Large intestine (tissue), 3 donors: ENCODE data around the gene ARFIP1. TPM values are rescaled to one million over a fixed set of nuclear protein-coding genes. Genes with fewer than 3 reads are reported as not detected.
A peak's percentile ranks its signal among the peaks of the same experiment; 100 is the strongest.

Experiments used
- DNase-seq, 2 donors: peaks; one replicate each; pipeline versions ENCODE4 v3.0.0 to v3.0.0-alpha.2; 2013
- H3K27ac ChIP-seq: one replicate; pipeline ENCODE4 v1.5.1; 2013; ENCODE audit warnings: low read length
- H3K27me3 ChIP-seq: 2 replicates; pipeline ENCODE4 v1.6.1; 2013; ENCODE audit warnings: low read length; ENCODE audit not compliant: control insufficient read depth, insufficient read depth
- H3K36me3 ChIP-seq: 2 replicates; pipeline ENCODE4 v1.6.1; 2013; ENCODE audit warnings: low read length; ENCODE audit not compliant: control insufficient read depth, insufficient read depth
- H3K4me1 ChIP-seq: one replicate; pipeline ENCODE4 v1.6.1; 2013; ENCODE audit warnings: low read length; ENCODE audit not compliant: control insufficient read depth, insufficient read depth
- H3K4me3 ChIP-seq: one replicate; pipeline ENCODE4 v1.5.1; 2013; ENCODE audit warnings: low read length
- H3K9me3 ChIP-seq: one replicate; pipeline ENCODE4 v1.6.1; 2013; ENCODE audit warnings: mild to moderate bottlenecking, low read depth, low read length, moderate library complexity; ENCODE audit not compliant: control insufficient read depth
- WGBS: methylation state at CpG from one replicate; pipeline ENCODE4 v1.1.5; 2013; ENCODE audit warnings: low lambda C conversion rate; ENCODE audit not compliant: insufficient coverage; 5-methylcytosine and 5-hydroxymethylcytosine counted together
- polyA plus RNA-seq: library from polyadenylated mRNA; unstranded; fragments of 120-200 nt; gene quantifications from one replicate; pipeline ENCODE4 v1.2.1, GENCODE V29; 2013

ARFIP1 gene
- polyA plus RNA-seq, 1 donor = 38.7 TPM

DNA sequence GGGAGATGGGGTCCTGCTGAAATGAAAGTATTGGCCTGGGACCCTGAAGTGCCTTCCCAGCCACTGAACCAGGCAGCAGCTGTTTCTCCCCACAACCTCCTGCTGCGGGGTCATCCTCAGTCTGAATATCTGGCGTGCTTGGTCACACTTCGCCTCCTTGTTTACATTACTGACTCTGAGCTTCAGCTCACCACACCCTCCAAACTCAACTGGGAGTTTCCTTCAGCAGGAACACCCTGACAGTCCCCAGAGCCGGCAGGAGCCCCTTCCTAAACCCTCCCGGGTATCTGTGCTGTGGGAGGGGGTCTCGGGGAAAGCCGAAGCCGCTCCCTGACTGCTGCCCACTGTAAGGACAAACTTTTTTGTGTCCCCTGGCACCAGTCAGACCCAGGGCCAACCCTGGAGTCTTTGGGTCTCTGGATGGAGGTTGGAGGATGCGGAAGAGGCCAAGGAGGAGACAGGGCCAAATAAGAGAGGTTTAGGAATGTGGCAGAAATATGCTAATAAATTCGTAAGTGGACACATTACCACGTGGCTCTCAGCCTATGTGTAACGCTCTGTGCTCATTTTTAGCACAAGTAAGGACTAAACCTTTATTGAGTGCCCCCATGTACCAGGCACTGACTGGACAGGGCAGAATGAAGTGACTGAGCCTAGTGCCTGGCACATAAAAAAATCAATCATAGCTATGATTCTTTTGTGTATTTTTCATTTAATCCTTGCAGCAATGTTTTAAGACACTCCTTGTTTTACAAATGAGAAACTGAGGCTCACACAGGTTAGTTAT, 177.1 kb downstream of the ARFIP1 start:
- H3K27me3 ChIP-seq = no peaks in the 10 kb centered on the region
- H3K9me3 ChIP-seq = no peaks in the 10 kb centered on the region
- H3K4me3 ChIP-seq = no peak overlapping the region
- H3K27ac ChIP-seq = peak overlapping the region; percentile 98
- DNase-seq = peak; percentile 79 to 85
- H3K4me1 ChIP-seq = peaks cover 55% of the 10 kb centered on the region
- WGBS = no CpG with 5 or more reads among the region's 12 CpGs
- H3K36me3 ChIP-seq = peaks cover 16% of the 10 kb centered on the region

DNA sequence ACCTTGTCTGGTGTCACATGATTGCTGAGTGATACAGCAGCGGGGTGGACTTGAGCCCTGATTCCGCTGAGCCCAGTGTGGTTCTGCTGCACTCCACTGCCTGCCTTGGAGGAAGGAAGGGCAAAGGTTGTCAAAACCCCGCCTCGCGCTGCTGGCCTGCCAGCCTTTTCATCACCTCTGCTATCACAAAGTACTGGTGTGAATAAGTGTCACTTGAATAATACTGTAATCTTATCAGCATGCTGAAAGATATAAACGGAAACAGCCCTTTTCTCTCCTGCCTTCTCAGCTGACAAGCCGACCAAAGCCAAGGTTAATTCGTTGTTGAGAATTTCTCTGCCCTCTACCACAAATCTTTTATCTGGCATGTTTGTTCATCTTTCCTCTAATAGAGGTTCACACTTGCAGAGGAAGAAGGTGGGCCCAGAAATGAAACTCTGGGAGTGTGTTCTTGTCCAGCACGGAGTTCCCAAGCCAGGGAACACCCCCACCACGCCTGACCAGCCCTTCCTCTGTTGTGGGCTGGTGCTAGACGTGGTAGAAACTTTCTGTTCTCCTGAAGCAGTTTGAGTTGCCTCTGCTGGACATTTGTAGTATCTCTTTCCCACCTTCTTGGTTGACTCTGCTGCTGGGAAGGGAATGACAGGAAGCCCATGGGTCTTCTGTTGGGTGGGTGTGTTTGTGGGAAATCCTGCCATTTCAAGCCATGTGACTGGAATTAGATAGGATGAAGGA, 177.8 kb downstream of the ARFIP1 start:
- peak; percentile 93 to 96 for DNase-seq
- Histone ChIP-seq H3K4me1 (peaks cover 54% of the 10 kb centered on the region), H3K27me3 (no peaks in the 10 kb centered on the region), H3K9me3 (no peaks in the 10 kb centered on the region), H3K4me3 (peak overlapping the region; percentile 2), H3K36me3 (peaks cover 19% of the 10 kb centered on the region), H3K27ac (peak overlapping the region; percentile 98)
- WGBS = 7% methylated on average over 2 of the region's 11 CpGs

DNA sequence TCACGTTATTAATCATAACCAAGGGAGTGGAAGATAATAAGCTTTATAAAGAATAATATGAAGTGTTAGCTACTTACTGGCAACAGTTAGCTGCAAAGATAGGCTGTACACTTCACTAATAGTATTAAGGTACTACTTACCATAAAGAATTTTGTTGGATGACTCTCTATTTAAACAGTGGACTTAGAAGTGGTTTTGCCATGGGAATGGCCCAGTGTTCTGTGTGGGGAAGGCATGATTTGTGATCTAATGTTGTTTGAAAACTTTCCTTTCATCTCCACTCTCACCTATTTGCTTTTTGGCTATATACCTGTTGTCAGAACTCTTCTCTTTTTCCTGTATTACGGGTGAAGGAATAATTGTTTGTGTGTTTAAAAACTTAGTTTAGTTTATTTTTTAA, 179.3 kb downstream of the ARFIP1 start:
- no peak overlapping the region for H3K4me3 ChIP-seq
- H3K27me3 ChIP-seq = no peaks in the 10 kb centered on the region
- WGBS = 80% methylated on average over 1 of the region's 2 CpGs
- H3K9me3 ChIP-seq = no peaks in the 10 kb centered on the region
- peak overlapping the region; percentile 98 for H3K27ac ChIP-seq
- peaks cover 46% of the 10 kb centered on the region for H3K4me1 ChIP-seq
- no peak for DNase-seq
- H3K36me3 ChIP-seq = peaks cover 27% of the 10 kb centered on the region

DNA sequence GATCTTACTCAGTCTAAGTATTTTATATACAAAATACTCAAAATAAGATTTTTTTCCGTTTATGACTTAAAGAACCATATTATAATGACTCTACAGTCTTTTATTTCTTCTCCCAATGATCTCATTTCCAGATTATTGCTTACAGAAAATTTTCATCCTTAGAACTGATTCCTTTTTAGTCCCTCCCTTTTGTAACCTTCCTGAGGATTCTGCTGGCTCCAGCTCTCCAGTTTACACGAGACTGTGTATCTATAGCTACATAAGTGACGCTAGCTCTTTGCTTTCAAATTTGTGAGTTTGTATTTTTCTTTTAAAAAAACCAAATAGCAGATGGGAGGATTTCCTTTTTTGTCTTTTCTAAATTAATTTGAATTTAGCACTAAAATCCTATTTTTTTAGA, 180.3 kb downstream of the ARFIP1 start:
- Histone ChIP-seq H3K4me3 (no peak overlapping the region), H3K27ac (peak overlapping the region; percentile 98), H3K4me1 (peaks cover 42% of the 10 kb centered on the region), H3K27me3 (no peaks in the 10 kb centered on the region), H3K36me3 (peaks cover 31% of the 10 kb centered on the region), H3K9me3 (no peaks in the 10 kb centered on the region)
- 94% methylated on average over 3 of the region's 3 CpGs for WGBS
- DNase-seq = no peak

DNA sequence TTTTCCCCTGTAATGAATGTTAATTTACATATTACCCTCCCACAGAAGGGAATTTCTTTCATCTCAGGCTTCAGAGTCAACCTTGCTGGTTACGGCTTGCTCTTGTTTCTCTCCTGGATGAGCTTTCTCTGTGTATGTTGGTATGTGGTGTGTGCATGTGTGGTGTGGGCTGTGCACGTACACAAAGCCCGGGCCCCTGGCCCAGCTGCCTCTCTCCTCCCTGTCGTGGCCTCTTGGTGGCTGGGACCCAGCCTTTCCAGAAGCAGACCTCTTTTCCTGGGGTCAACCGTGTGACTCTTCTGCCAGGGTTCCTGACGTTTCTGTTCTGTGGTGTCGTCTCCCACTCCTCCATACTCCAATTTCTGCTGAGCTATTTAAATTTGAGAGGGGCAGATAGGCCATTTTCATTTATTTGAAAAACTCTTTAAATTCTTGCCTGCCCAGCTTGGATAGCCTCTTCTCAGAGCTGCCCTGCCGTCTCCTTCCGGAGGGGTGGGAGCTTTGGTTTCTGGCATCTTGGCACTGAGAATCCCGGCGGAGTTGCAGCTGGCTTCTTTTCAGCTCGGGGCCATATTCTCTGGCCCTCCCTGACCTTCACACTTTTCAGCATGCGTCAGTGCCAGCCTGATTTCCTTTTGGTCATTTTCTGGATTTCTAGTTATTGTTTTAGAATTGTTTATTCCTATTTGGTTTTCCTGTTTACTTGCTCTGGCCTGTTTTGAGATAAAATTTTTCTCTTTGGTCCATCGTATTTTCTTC, 181.4 kb downstream of the ARFIP1 start:
- 92% methylated on average over 2 of the region's 14 CpGs for WGBS
- H3K36me3 ChIP-seq = peaks cover 35% of the 10 kb centered on the region
- no peak overlapping the region for H3K27ac ChIP-seq
- no peak for DNase-seq
- no peak overlapping the region for H3K4me3 ChIP-seq
- no peaks in the 10 kb centered on the region for H3K9me3 ChIP-seq
- H3K27me3 ChIP-seq = no peaks in the 10 kb centered on the region
- peaks cover 34% of the 10 kb centered on the region for H3K4me1 ChIP-seq

DNA sequence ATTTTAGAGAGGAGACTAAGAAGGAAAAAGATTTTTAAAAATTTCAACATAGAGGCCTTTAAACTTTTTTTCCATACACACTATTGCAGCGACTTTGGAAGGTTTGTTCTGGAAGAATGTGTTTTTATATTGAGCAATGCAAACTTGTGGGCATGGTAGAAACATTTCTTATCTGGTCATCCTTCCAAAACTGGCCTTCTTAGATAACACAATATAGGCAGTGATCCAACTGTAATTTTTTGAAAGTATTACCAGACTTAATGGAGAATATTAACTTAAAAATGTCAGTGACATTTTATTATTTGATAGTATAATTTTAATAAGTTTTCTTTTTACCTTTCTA, 182.0 kb downstream of the ARFIP1 start:
- peaks cover 36% of the 10 kb centered on the region for H3K36me3 ChIP-seq
- H3K27me3 ChIP-seq = no peaks in the 10 kb centered on the region
- H3K9me3 ChIP-seq = no peaks in the 10 kb centered on the region
- no peak for DNase-seq
- no peak overlapping the region for H3K27ac ChIP-seq
- no peak overlapping the region for H3K4me3 ChIP-seq
- peaks cover 28% of the 10 kb centered on the region for H3K4me1 ChIP-seq
- WGBS = no CpG with 5 or more reads among the region's 1 CpG

Other genes starting within 250 kb of the ARFIP1 start
- gene FBXW7, start 243.9 kb upstream of the ARFIP1 start, polyA plus RNA-seq = 19.2 TPM
- 0.90 TPM for gene TMEM154, start 100.0 kb upstream of the ARFIP1 start, polyA plus RNA-seq
- 3.0 TPM for gene TIGD4, start 224 bp upstream of the ARFIP1 start, polyA plus RNA-seq
- 10.7 TPM for gene FHDC1, start 156.4 kb downstream of the ARFIP1 start, polyA plus RNA-seq